Measurements from ENCODE around the gene MMADHC.

GRCh38 chr2:149612122-149612521 lies 24.5 kb upstream of the MMADHC start:
- TF ChIP-seq CTCF (IDR thresholded peaks at IDR 0.05 in 8 of 11, conservative IDR thresholded peaks at IDR 0.05 in 3 of 11) (no peak), POLR2AphosphoS5 (IDR thresholded peaks at IDR 0.05) (no peak)
